ENCODE measurements around the gene KIF17.

Gene KIF17

GRCh38 chr1:20625176-20626097 lies 92.4 kb downstream of the KIF17 start:
- no peak for DNase-seq (ENCODE audit: low read depth in 2 of 2)

DNA sequence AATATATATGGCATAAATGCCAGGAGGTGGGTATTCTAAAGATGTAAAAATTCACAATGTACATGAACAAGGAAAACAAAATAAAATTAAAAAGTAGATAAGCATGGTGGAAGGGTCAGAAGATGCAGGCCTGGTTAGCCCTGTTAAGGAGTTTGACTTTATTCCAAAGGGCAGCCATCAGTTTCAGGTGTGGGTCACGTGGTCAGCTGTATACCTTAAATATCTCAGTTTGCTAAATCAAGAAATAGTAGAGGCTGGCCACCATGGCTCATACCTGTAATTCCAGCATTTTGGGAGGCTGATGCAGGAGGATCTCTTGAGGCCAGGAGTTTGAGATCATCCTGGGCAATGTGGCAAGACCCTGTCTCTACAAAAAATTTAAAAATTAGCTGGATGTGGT lies 93.1 kb downstream of the KIF17 start:
- no peak for DNase-seq (ENCODE audit: low read depth in 2 of 2)

- DNase-seq (ENCODE audit: low read depth in 2 of 2) = no peak
Observed at GRCh38 chr1:20621012-20621411, 96.8 kb downstream of the KIF17 start.

GRCh38 chr1:20619999-20620398 lies 97.8 kb downstream of the KIF17 start:
- no peak for DNase-seq (ENCODE audit: low read depth in 2 of 2)

DNA sequence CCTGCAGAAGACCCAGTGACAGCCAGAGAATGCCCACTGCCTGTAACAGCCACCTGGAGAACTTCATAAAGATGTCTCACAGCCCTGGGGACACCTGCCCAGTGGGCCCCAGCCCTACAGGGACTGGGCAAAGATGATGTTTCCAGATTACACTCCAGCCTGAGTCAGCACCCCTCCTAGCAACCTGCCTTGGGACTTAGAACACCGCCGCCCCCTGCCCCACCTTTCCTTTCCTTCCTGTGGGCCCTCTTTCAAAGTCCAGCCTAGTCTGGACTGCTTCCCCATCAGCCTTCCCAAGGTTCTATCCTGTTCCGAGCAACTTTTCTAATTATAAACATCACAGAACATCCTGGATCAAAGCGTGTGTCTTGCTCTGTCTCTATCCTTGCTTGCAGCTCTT lies 99.3 kb downstream of the KIF17 start:
- no peak for DNase-seq (ENCODE audit: low read depth in 2 of 2)

GRCh38 chr1:20616847-20617487 lies 100.8 kb downstream of the KIF17 start:
- no peak for DNase-seq (ENCODE audit: low read depth in 2 of 2)

- DNase-seq (ENCODE audit: low read depth in 2 of 2) = no peak
Observed at GRCh38 chr1:20615946-20616846, 101.6 kb downstream of the KIF17 start.

- no peak for DNase-seq (ENCODE audit: low read depth in 2 of 2)
Observed at GRCh38 chr1:20614131-20614579, 103.7 kb downstream of the KIF17 start.

Measured in stimulated activated CD8-positive, alpha-beta memory T cell treated with anti-CD3 and anti-CD28 coated beads, Interleukin-2, amount 100 ng/mL, for 1 hour (primary cell).